Thoracic aorta (tissue), 2 donors: ENCODE measurements around the gene DMAC1. TPM values are rescaled to one million over a fixed set of nuclear protein-coding genes. Genes with fewer than 3 reads are reported as not detected.

Experiments
- ATAC-seq: fragments of 150-250 bp; one replicate; pipeline ENCODE4 v1.8.0; 2017; ENCODE audit warnings: low read depth; ENCODE audit not compliant: insufficient number of reproducible peaks, low FRiP score
- DNase-seq: peaks from one replicate; pipeline ENCODE4 v3.0.0-alpha.2; 2020; ENCODE audit warnings: low spot score
- H3K27ac ChIP-seq, 2 donors: fragments of 200-600 bp; sonication (generic); 1 replicate in 1 of 2; 2 replicates in 1 of 2; pipeline ENCODE4 v1.5.1; 2016; ENCODE audit warnings: mild to moderate bottlenecking in 2 of 2, moderate library complexity in 2 of 2
- H3K27me3 ChIP-seq: fragments of 200-600 bp; sonication (generic); replicated peaks from 2 replicates; pipeline ENCODE4 v1.6.0; 2016; ENCODE audit warnings: mild to moderate bottlenecking; ENCODE audit not compliant: insufficient read depth
- H3K36me3 ChIP-seq: fragments of 200-600 bp; sonication (generic); one replicate; pipeline ENCODE4 v1.5.1; 2016
- H3K4me1 ChIP-seq, 2 donors: fragments of 200-600 bp; sonication (generic); 1 replicate in 1 of 2; 2 replicates in 1 of 2; pipeline versions ENCODE4 v1.5.1 to v1.6.0; 2016; ENCODE audit warnings: low read depth in 2 of 2, mild to moderate bottlenecking in 1 of 2; ENCODE audit not compliant: control insufficient read depth in 1 of 2
- H3K4me3 ChIP-seq: fragments of 200-600 bp; sonication (generic); 2 replicates; pipeline ENCODE4 v1.5.1; 2016; ENCODE audit warnings: mild to moderate bottlenecking
- H3K9me3 ChIP-seq: fragments of 200-600 bp; sonication (generic); 2 replicates; pipeline ENCODE4 v1.5.1; 2016
- total RNA-seq, 2 donors: library from RNA; depleted of rRNA; stranded (reverse); fragments of >200 nt; gene quantifications; one replicate each; pipeline versions ENCODE4 v1.1.0 to v1.2.3, GENCODE V29; 2016
- TF ChIP-seq, protein P1 (sequence below): fragments of 200-600 bp; sonication (generic); IDR thresholded peaks from one replicate; pipeline ENCODE4 v1.5.1; 2019; ENCODE audit warnings: antibody characterized with exemption

DMAC1 gene
- total RNA-seq, 2 donors from 2014 or later: 9.7 to 14.9 TPM

DNA sequence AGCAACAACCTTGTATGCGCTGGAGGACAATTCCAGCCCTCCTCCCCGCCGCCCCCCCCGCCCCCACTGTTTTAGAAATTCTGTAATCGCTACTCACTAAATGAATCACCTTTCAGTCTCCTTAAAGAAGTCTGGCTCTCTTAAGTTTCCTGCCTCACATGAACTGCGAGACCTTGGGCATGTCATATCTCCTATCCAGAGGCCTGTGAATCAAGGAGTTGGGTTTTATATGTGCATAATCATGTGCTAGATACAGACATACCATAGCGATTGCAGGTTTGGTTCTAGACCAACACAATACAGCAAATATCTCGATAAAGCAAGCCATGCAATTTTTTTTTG is 337 bp upstream of the DMAC1 start:
- Histone ChIP-seq H3K4me1 (peaks cover 6 to 8% of the 10 kb centered on the region in 2 donors), H3K27me3 (no peaks in the 10 kb centered on the region), H3K36me3 (peaks cover 3% of the 10 kb centered on the region), H3K4me3 (peak overlapping the region; percentile 93), H3K27ac (peak overlapping the region in 1 of 2 donors; percentile 73), H3K9me3 (no peaks in the 10 kb centered on the region)
- DNase-seq (no peak), ATAC-seq (no peak)
- TF ChIP-seq, protein P1, sequence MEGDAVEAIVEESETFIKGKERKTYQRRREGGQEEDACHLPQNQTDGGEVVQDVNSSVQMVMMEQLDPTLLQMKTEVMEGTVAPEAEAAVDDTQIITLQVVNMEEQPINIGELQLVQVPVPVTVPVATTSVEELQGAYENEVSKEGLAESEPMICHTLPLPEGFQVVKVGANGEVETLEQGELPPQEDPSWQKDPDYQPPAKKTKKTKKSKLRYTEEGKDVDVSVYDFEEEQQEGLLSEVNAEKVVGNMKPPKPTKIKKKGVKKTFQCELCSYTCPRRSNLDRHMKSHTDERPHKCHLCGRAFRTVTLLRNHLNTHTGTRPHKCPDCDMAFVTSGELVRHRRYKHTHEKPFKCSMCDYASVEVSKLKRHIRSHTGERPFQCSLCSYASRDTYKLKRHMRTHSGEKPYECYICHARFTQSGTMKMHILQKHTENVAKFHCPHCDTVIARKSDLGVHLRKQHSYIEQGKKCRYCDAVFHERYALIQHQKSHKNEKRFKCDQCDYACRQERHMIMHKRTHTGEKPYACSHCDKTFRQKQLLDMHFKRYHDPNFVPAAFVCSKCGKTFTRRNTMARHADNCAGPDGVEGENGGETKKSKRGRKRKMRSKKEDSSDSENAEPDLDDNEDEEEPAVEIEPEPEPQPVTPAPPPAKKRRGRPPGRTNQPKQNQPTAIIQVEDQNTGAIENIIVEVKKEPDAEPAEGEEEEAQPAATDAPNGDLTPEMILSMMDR: no peak

- peaks cover 7% of the 10 kb centered on the region for H3K36me3 ChIP-seq
- ATAC-seq: no peak
- H3K9me3 ChIP-seq: no peaks in the 10 kb centered on the region
- H3K4me3 ChIP-seq: no peak overlapping the region
- no peak overlapping the region for H3K27ac ChIP-seq
- DNase-seq: no peak
- H3K27me3 ChIP-seq: no peaks in the 10 kb centered on the region
- TF ChIP-seq, protein P1: no peak
- peaks cover 6 to 8% of the 10 kb centered on the region in 2 donors for H3K4me1 ChIP-seq
Measured at GRCh38 chr9:7794196-7794595, 5.4 kb downstream of the DMAC1 start.

DNA sequence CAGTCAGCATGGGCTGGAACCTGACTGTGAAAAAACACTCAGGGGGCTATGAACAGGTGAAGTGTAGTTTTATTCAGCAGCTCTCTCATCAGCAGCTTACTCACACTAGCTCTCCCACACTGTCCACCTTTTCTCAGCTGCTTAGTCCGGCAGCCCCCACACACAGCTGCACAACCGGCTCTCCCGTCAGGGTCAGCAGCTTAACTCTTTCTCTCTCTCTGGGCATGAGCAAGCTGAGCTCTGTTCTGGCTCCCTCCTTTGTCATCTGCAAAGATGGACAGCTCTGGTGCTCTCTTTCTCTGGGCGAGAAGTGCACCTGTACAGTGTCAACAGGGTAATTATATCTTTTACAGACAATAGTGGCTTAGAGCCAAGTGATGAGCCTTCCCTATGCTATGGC is 8.2 kb downstream of the DMAC1 start:
- no peaks in the 10 kb centered on the region for H3K27me3 ChIP-seq
- DNase-seq (no peak), ATAC-seq (no peak)
- no peak overlapping the region for H3K27ac ChIP-seq
- TF ChIP-seq, protein P1: no peak
- no peaks in the 10 kb centered on the region for H3K9me3 ChIP-seq
- peaks cover 4% of the 10 kb centered on the region for H3K36me3 ChIP-seq
- H3K4me1 ChIP-seq: no peaks in the 10 kb centered on the region
- no peak overlapping the region for H3K4me3 ChIP-seq

DNA sequence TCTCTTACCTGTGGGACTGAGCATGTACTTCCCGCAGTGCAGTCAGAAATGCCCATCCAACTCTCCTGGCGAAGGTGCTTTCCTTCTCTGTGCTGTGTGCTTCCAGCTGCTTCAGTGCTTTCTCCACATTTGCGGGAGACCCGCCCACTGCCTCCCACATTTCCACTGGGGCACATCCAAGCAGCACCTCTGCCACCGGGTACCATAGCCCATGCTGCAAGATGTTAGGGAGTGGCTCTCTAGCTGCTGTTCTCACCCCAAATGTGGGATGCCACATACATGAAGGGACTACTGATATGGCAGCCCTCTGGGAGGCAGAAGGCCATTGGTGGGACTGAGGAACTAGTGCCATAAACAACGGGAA is 8.8 kb downstream of the DMAC1 start:
- DNase-seq (no peak), ATAC-seq (no peak)
- Histone ChIP-seq H3K27me3 (no peaks in the 10 kb centered on the region), H3K36me3 (peaks cover 4% of the 10 kb centered on the region), H3K4me3 (no peak overlapping the region), H3K27ac (no peak overlapping the region), H3K9me3 (no peaks in the 10 kb centered on the region), H3K4me1 (no peaks in the 10 kb centered on the region)
- TF ChIP-seq, protein P1: no peak

GRCh38 chr9:7790022-7790818 is 9.4 kb downstream of the DMAC1 start:
- Histone ChIP-seq H3K27me3 (no peaks in the 10 kb centered on the region), H3K4me1 (no peaks in the 10 kb centered on the region), H3K4me3 (no peak overlapping the region), H3K36me3 (peaks cover 4% of the 10 kb centered on the region), H3K27ac (no peak overlapping the region), H3K9me3 (no peaks in the 10 kb centered on the region)
- TF ChIP-seq, protein P1: no peak
- DNase-seq (no peak), ATAC-seq (no peak)
